Measurements from ENCODE around the gene HAS3.
"Not testable (repeated sequence)": the region's sequence is repeated elsewhere in the genome, so short reads cannot be mapped to it uniquely, and the experiment has no call there.

Gene HAS3

GRCh38 chr16:69105501-69106361, at the start of gene HAS3:
Gene HAS3, plus strand, starts transcription at chr16:69105653. Its CDS starts 3,743 bp downstream, at chr16:69109396.
- Histone ChIP-seq H3K27me3 (ENCODE audit: control insufficient read depth in 1 of 2, insufficient read depth in 2 of 2, low read length in 2 of 2) (peaks cover 6 to 31% of the 10 kb centered on the region in 2 donors), H3K27ac (ENCODE audit: low read depth, low read length) (no peak within 1 kb of the TSS), H3K9ac (ENCODE audit: low read length) (no peak within 1 kb of the TSS), H3K4me3 (ENCODE audit: low read depth in 1 of 2, low read length in 2 of 2) (peak within 1 kb of the TSS; percentile 47 to 68), H3K9me3 (ENCODE audit: low read length) (no peaks in the 10 kb centered on the region), H3K36me3 (ENCODE audit: insufficient read depth, low read length) (peaks cover 5% of the 10 kb centered on the region), H3K4me1 (ENCODE audit: insufficient read depth, low read length) (peaks cover 24% of the 10 kb centered on the region)

- H3K27ac ChIP-seq (ENCODE audit: low read depth, low read length): no peak overlapping the region
Observed at GRCh38 chr16:69055980-69056379, 49.5 kb upstream of the HAS3 start.

DNA sequence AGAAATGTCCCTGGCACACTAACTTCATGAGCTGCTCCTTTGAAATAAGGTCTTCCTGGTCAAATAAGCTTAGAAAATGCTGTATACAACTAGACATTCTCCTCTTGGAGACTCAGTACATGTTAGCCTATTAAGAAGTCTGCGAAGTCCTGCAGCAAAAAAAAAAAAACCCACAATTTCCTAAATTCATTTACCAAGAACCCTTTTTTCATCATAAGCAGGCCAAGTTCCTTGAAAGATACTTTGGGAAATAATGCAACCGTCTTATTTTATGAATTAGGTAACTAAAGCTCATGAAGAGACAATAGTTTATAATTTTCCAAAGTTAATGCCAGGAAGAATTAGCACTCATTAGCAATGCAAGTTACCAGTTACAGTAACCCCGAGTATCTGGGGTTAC, 49.0 kb upstream of the HAS3 start:
- Histone ChIP-seq H3K27ac (ENCODE audit: low read depth, low read length) (no peak overlapping the region), H3K4me3 (ENCODE audit: low read depth in 1 of 2, low read length in 2 of 2) (no peak overlapping the region), H3K36me3 (ENCODE audit: insufficient read depth, low read length) (no peaks in the 10 kb centered on the region), H3K27me3 (ENCODE audit: control insufficient read depth in 1 of 2, insufficient read depth in 2 of 2, low read length in 2 of 2) (no peaks in the 10 kb centered on the region), H3K9ac (ENCODE audit: low read length) (no peak overlapping the region), H3K9me3 (ENCODE audit: low read length) (no peaks in the 10 kb centered on the region), H3K4me1 (ENCODE audit: insufficient read depth, low read length) (peaks cover 15% of the 10 kb centered on the region)

More at GRCh38 chr16:69055980-69056379, 49.5 kb upstream of the HAS3 start:
- Histone ChIP-seq H3K9me3 (ENCODE audit: low read length) (no peaks in the 10 kb centered on the region), H3K36me3 (ENCODE audit: insufficient read depth, low read length) (no peaks in the 10 kb centered on the region), H3K9ac (ENCODE audit: low read length) (no peak overlapping the region), H3K27me3 (ENCODE audit: control insufficient read depth in 1 of 2, insufficient read depth in 2 of 2, low read length in 2 of 2) (no peaks in the 10 kb centered on the region), H3K4me1 (ENCODE audit: insufficient read depth, low read length) (peaks cover 15% of the 10 kb centered on the region), H3K4me3 (ENCODE audit: low read depth in 1 of 2, low read length in 2 of 2) (no peak overlapping the region)

DNA sequence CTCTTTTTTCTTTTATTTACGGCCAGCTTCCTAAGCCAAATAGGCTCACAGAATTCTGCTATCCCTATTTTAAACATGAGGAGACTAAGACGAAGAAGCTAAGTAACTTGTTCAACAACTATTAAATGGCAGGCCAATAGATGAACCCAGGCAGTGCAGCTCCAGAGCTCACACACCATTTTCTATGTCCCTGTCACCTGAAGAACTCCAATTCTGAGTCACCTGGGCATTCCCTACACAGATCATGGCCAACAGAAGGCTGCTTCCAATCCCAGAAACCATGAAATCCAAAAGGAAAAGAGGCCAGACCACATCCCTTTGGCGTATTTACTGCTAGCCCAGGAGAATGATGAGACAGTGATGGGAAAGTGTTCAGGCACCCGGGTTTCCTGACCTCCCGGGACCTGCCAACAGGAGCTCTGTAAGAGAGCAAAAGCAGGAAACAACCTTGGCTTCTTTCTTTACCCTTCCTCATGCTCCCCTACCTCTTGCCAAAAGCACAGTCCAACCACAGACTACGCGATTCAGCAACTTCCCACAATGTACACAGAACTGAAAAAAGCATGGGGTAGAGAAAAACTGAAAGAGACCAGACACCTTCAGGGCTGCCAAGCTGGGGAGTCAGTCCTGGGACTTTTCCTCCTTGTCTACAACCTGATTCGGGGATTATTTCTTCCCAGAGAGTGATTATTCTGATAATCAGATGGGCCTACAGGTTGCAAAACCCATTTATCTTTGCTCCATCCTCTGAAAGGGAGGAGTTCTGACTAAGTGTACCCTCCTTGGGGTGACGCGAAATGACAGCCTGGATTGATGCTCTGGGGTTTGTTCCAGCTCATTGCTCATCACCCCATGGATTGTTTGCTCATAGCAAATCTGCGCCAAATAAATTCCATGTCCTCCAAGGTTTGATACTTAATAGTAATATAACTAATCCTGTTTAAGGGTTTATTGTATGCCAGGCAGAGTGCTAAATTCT, 47.8 kb upstream of the HAS3 start:
- Histone ChIP-seq H3K27ac (ENCODE audit: low read depth, low read length) (peak overlapping the region; percentile 5), H3K9me3 (ENCODE audit: low read length) (no peaks in the 10 kb centered on the region), H3K4me3 (ENCODE audit: low read depth in 1 of 2, low read length in 2 of 2) (peak overlapping the region in 1 of 2 donors; percentile 17), H3K36me3 (ENCODE audit: insufficient read depth, low read length) (no peaks in the 10 kb centered on the region), H3K4me1 (ENCODE audit: insufficient read depth, low read length) (peaks cover 15% of the 10 kb centered on the region), H3K27me3 (ENCODE audit: control insufficient read depth in 1 of 2, insufficient read depth in 2 of 2, low read length in 2 of 2) (no peaks in the 10 kb centered on the region), H3K9ac (ENCODE audit: low read length) (no peak overlapping the region)

DNA sequence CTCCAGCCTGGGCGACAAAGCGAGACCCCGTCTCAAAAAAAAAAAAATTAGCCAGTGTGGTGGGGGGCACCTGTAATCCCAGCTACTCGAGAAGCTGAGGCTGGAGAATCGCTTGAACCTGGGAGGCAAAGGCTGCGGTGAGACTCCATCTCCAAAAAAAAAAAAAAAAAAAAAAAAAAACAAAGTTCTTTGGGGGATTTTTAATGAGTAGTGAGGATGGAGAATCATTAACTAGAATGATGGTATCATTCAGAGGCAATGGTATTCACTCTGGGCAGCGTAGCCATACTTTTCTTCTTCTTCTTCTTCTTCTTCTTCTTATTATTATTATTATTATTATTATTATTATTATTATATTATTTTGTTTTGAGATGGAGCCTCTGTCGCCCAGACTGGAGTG, 42.0 kb upstream of the HAS3 start:
- not testable (repeated sequence) for H3K9ac ChIP-seq (ENCODE audit: low read length); H3K36me3 ChIP-seq (ENCODE audit: insufficient read depth, low read length); H3K27ac ChIP-seq (ENCODE audit: low read depth, low read length); H3K4me1 ChIP-seq (ENCODE audit: insufficient read depth, low read length); H3K27me3 ChIP-seq (ENCODE audit: control insufficient read depth in 1 of 2, insufficient read depth in 2 of 2, low read length in 2 of 2); H3K9me3 ChIP-seq (ENCODE audit: low read length); H3K4me3 ChIP-seq (ENCODE audit: low read depth in 1 of 2, low read length in 2 of 2)

DNA sequence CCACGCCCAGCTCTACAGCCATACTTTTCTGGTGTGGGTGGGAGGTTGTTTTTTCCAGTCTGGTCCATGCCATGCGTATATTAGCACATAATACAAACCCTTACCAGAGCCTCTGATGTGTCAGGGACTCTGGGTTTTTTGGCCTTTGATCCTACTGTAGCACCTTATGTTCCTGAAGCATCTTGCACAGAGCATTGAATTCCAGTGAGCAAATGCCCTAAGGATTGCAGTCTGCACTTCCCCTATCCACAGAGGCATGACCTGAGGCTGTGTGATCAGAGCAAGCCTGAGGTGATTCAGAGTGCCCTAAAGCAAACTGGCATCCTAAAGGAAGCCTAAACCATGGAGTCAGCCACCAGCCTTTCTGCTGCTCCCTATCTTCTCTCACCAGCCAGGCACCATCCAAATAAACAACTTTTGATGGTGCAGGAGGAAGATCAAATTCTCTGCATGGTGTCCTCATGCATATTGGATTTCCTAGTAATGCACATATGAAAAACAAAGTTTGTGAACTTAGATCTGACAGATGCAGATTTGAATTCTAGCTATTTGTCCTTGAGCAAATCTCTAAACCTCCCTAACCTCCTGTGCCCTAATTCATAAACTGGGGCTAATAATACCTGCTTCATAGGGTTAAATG, 41.2 kb upstream of the HAS3 start:
- Histone ChIP-seq H3K4me3 (ENCODE audit: low read depth in 1 of 2, low read length in 2 of 2) (no peak overlapping the region), H3K27ac (ENCODE audit: low read depth, low read length) (no peak overlapping the region), H3K4me1 (ENCODE audit: insufficient read depth, low read length) (no peaks in the 10 kb centered on the region), H3K27me3 (ENCODE audit: control insufficient read depth in 1 of 2, insufficient read depth in 2 of 2, low read length in 2 of 2) (no peaks in the 10 kb centered on the region), H3K9me3 (ENCODE audit: low read length) (no peaks in the 10 kb centered on the region), H3K36me3 (ENCODE audit: insufficient read depth, low read length) (no peaks in the 10 kb centered on the region), H3K9ac (ENCODE audit: low read length) (no peak overlapping the region)

GRCh38 chr16:69064764-69065313, 40.6 kb upstream of the HAS3 start:
- H3K27me3 ChIP-seq (ENCODE audit: control insufficient read depth in 1 of 2, insufficient read depth in 2 of 2, low read length in 2 of 2): no peaks in the 10 kb centered on the region
- no peaks in the 10 kb centered on the region for H3K36me3 ChIP-seq (ENCODE audit: insufficient read depth, low read length)
- H3K9ac ChIP-seq (ENCODE audit: low read length): no peak overlapping the region
- H3K9me3 ChIP-seq (ENCODE audit: low read length): no peaks in the 10 kb centered on the region
- no peak overlapping the region for H3K27ac ChIP-seq (ENCODE audit: low read depth, low read length)
- no peaks in the 10 kb centered on the region for H3K4me1 ChIP-seq (ENCODE audit: insufficient read depth, low read length)
- H3K4me3 ChIP-seq (ENCODE audit: low read depth in 1 of 2, low read length in 2 of 2): no peak overlapping the region

GRCh38 chr16:69069504-69069903, 35.9 kb upstream of the HAS3 start:
- Histone ChIP-seq H3K9me3 (ENCODE audit: low read length) (no peaks in the 10 kb centered on the region), H3K4me3 (ENCODE audit: low read depth in 1 of 2, low read length in 2 of 2) (no peak overlapping the region), H3K36me3 (ENCODE audit: insufficient read depth, low read length) (no peaks in the 10 kb centered on the region), H3K9ac (ENCODE audit: low read length) (no peak overlapping the region), H3K27ac (ENCODE audit: low read depth, low read length) (no peak overlapping the region), H3K27me3 (ENCODE audit: control insufficient read depth in 1 of 2, insufficient read depth in 2 of 2, low read length in 2 of 2) (no peaks in the 10 kb centered on the region), H3K4me1 (ENCODE audit: insufficient read depth, low read length) (no peaks in the 10 kb centered on the region)

DNA sequence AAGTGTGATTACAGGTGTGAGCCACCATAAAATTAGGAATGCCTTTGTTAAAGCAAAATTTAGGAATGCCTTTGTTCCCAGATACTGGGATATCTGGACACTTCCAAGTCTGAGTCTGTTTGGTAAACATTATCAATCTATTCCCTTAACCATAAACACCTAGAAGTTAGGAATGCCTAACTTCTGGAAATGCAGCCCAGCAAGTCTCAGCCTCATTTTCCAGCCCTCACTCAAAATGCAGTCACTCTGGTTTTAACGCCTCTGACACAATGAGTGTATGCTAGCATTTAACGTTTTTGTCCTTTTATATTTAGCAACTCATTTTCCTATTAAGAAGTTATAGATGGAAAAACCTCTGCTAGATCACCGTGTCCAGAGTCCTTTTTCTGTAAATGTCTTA, 34.4 kb upstream of the HAS3 start:
- no peaks in the 10 kb centered on the region for H3K27me3 ChIP-seq (ENCODE audit: control insufficient read depth in 1 of 2, insufficient read depth in 2 of 2, low read length in 2 of 2)
- no peak overlapping the region for H3K9ac ChIP-seq (ENCODE audit: low read length)
- H3K27ac ChIP-seq (ENCODE audit: low read depth, low read length): no peak overlapping the region
- H3K4me3 ChIP-seq (ENCODE audit: low read depth in 1 of 2, low read length in 2 of 2): no peak overlapping the region
- no peaks in the 10 kb centered on the region for H3K36me3 ChIP-seq (ENCODE audit: insufficient read depth, low read length)
- no peaks in the 10 kb centered on the region for H3K4me1 ChIP-seq (ENCODE audit: insufficient read depth, low read length)
- no peaks in the 10 kb centered on the region for H3K9me3 ChIP-seq (ENCODE audit: low read length)

- Histone ChIP-seq H3K27ac (ENCODE audit: low read depth, low read length) (no peak overlapping the region), H3K4me1 (ENCODE audit: insufficient read depth, low read length) (no peaks in the 10 kb centered on the region), H3K9ac (ENCODE audit: low read length) (no peak overlapping the region), H3K9me3 (ENCODE audit: low read length) (no peaks in the 10 kb centered on the region), H3K4me3 (ENCODE audit: low read depth in 1 of 2, low read length in 2 of 2) (no peak overlapping the region), H3K27me3 (ENCODE audit: control insufficient read depth in 1 of 2, insufficient read depth in 2 of 2, low read length in 2 of 2) (no peaks in the 10 kb centered on the region), H3K36me3 (ENCODE audit: insufficient read depth, low read length) (no peaks in the 10 kb centered on the region)
Observed at GRCh38 chr16:69072640-69072974, 32.8 kb upstream of the HAS3 start.

- Histone ChIP-seq H3K4me1 (ENCODE audit: insufficient read depth, low read length) (no peaks in the 10 kb centered on the region), H3K9me3 (ENCODE audit: low read length) (no peaks in the 10 kb centered on the region), H3K4me3 (ENCODE audit: low read depth in 1 of 2, low read length in 2 of 2) (no peak overlapping the region), H3K27me3 (ENCODE audit: control insufficient read depth in 1 of 2, insufficient read depth in 2 of 2, low read length in 2 of 2) (no peaks in the 10 kb centered on the region), H3K27ac (ENCODE audit: low read depth, low read length) (no peak overlapping the region), H3K9ac (ENCODE audit: low read length) (no peak overlapping the region), H3K36me3 (ENCODE audit: insufficient read depth, low read length) (no peaks in the 10 kb centered on the region)
Observed at GRCh38 chr16:69073181-69073702, 32.2 kb upstream of the HAS3 start.
